HepG2 (cell line): ENCODE measurements around the gene FUT6.

ENCODE experiments used
- FOXK1 ChIP-seq: sonication (generic); formaldehyde crosslinking; IDR thresholded peaks from 2 replicates; pipeline ENCODE4 v1.4.0; 2020; ENCODE audit warnings: low read depth, missing genetic modification reagents, borderline replicate concordance
- GABPA ChIP-seq, 2 experiments: IDR thresholded peaks; 2 replicates each; pipeline ENCODE4 v1.6.1; 2011 to 2016; ENCODE audit warnings: low read depth in 2 of 2, low read length in 1 of 2, missing biosample characterization in 1 of 2, missing genetic modification characterization in 1 of 2
- KAT2B ChIP-seq: fragments of 150-350 bp; IDR thresholded peaks from 2 replicates; pipeline ENCODE4 v1.6.1; 2014; ENCODE audit warnings: low read depth, low read length, borderline replicate concordance
- MAZ ChIP-seq, 2 experiments: sonication (generic) in 1 of 2; formaldehyde crosslinking in 1 of 2; IDR thresholded peaks; 2 replicates each; pipeline versions ENCODE4 v1.5.0 to v1.6.1; 2012 to 2020; ENCODE audit warnings: low read depth in 2 of 2, mild to moderate bottlenecking in 2 of 2, borderline replicate concordance in 1 of 2, improper control_type of control experiment in 1 of 2, low read length in 1 of 2, missing genetic modification reagents in 1 of 2, moderate library complexity in 1 of 2
- NR3C1 ChIP-seq: sonication (generic); formaldehyde crosslinking; IDR thresholded peaks from 2 replicates; pipeline ENCODE4 v1.4.0; 2020; ENCODE audit warnings: missing genetic modification reagents
- ZNF224 ChIP-seq: sonication (generic); formaldehyde crosslinking; IDR thresholded peaks from 2 replicates; pipeline ENCODE4 v1.5.0; 2020; ENCODE audit warnings: mild to moderate bottlenecking, missing genetic modification reagents
- ZNF24 ChIP-seq: fragments of 450-650 bp; IDR thresholded peaks from 2 replicates; pipeline ENCODE4 v1.6.1; 2017; ENCODE audit warnings: antibody characterized with exemption, mild to moderate bottlenecking
- ZNF276 ChIP-seq: sonication (generic); formaldehyde crosslinking; IDR thresholded peaks from 2 replicates; pipeline ENCODE4 v1.4.0; 2020; ENCODE audit warnings: mild to moderate bottlenecking, low read depth, missing genetic modification reagents
- TF ChIP-seq, protein P1 (sequence below): sonication (generic); formaldehyde crosslinking; IDR thresholded peaks from 2 replicates; pipeline ENCODE4 v1.4.0; 2020; ENCODE audit warnings: missing genetic modification reagents

DNA sequence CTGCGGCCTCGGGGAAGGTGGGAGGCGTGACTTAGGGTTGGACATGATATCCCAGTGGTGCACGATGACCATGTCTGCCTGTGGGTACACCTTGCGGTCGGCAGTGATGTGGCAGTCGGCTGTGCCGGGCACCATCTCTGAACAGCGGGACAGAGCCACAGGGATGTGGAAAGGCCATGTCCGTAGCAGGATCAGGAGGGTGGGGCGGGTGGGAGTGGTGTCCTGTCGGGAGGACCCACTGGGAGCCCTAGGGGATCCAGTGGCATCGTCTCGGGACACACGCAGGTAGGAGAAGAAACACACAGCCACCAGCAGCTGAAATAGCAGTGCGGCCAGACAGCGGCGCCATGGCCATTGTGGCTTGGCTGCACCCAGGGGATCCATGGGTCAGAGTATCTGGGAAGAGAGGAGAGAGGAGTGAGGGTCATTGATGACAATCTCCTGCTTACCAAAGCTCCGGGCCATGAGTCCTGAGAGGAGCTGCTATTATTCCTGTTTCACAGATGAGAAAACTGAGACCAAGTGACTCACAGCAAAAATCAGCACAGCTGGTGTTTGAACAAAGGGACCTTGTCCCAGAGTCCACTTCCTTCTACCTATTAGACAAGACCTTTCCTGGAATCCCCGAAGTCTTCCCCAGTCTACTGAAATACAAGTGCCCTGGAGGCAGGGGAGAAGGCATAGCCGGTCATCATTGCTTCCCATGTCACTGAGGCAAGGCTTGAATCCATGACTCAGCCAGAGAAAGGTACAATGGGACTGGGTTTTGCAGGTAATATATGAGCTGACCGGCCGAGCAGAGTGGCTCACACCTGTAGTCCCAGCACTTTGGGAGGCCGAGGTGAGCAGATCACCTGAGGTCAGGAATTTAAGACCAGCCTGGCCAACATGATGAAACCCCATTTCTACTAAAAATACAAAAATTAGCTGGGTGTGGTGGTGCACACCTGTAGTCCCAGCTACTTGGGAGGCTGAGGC, 5.2 kb upstream of the FUT6 start:
- TF ChIP-seq KAT2B: no peak
- TF ChIP-seq FOXK1 (CRISPR knock-in tag): no peak
- no peak for TF ChIP-seq ZNF224 (CRISPR knock-in tag)
- TF ChIP-seq, protein P1, sequence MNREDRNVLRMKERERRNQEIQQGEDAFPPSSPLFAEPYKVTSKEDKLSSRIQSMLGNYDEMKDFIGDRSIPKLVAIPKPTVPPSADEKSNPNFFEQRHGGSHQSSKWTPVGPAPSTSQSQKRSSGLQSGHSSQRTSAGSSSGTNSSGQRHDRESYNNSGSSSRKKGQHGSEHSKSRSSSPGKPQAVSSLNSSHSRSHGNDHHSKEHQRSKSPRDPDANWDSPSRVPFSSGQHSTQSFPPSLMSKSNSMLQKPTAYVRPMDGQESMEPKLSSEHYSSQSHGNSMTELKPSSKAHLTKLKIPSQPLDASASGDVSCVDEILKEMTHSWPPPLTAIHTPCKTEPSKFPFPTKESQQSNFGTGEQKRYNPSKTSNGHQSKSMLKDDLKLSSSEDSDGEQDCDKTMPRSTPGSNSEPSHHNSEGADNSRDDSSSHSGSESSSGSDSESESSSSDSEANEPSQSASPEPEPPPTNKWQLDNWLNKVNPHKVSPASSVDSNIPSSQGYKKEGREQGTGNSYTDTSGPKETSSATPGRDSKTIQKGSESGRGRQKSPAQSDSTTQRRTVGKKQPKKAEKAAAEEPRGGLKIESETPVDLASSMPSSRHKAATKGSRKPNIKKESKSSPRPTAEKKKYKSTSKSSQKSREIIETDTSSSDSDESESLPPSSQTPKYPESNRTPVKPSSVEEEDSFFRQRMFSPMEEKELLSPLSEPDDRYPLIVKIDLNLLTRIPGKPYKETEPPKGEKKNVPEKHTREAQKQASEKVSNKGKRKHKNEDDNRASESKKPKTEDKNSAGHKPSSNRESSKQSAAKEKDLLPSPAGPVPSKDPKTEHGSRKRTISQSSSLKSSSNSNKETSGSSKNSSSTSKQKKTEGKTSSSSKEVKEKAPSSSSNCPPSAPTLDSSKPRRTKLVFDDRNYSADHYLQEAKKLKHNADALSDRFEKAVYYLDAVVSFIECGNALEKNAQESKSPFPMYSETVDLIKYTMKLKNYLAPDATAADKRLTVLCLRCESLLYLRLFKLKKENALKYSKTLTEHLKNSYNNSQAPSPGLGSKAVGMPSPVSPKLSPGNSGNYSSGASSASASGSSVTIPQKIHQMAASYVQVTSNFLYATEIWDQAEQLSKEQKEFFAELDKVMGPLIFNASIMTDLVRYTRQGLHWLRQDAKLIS: no peak
- TF ChIP-seq ZNF276 (CRISPR knock-in tag): no peak
- no peak for TF ChIP-seq ZNF24
- no peak for TF ChIP-seq GABPA (IDR thresholded peaks at IDR 0.05; ENCODE audit: low read depth, low read length)
- TF ChIP-seq GABPA (CRISPR knock-in tag; IDR thresholded peaks at IDR 0.05; ENCODE audit: low read depth): no peak
- no peak for TF ChIP-seq NR3C1 (CRISPR knock-in tag)
- no peak for TF ChIP-seq MAZ (IDR thresholded peaks at IDR 0.05; ENCODE audit: borderline replicate concordance, low read depth, low read length)
- no peak for TF ChIP-seq MAZ (CRISPR knock-in tag; IDR thresholded peaks at IDR 0.05; ENCODE audit: low read depth)
